Gastroesophageal sphincter (tissue), 4 donors: ENCODE data around the gene NTSR1. TPM values are rescaled to one million over a fixed set of nuclear protein-coding genes. Genes with fewer than 3 reads are reported as not detected.
A peak's percentile ranks its signal among the peaks of the same experiment; 100 is the strongest.

Experiments
- ATAC-seq: fragments of 150-250 bp; one replicate; pipeline ENCODE4 v1.9.1; 2016; ENCODE audit warnings: mild to moderate bottlenecking, moderate library complexity
- H3K27ac ChIP-seq, 4 donors: fragments of 200-600 bp; sonication (generic) in 3 of 4; 1 replicate in 3 of 4; 2 replicates in 1 of 4; pipeline ENCODE4 v1.5.1; 2016 to 2019
- H3K27me3 ChIP-seq: fragments of 200-600 bp; sonication (generic); one replicate; pipeline ENCODE4 v1.5.1; 2019
- H3K36me3 ChIP-seq, 2 donors: fragments of 200-600 bp; sonication (generic); one replicate each; pipeline ENCODE4 v1.5.1; 2019; ENCODE audit warnings: control low read depth in 1 of 2
- H3K4me1 ChIP-seq, 3 donors: fragments of 200-600 bp; sonication (generic); 1 replicate in 2 of 3; 2 replicates in 1 of 3; pipeline ENCODE4 v1.5.1; 2016 to 2019; ENCODE audit warnings: control low read depth in 2 of 3
- H3K4me3 ChIP-seq, 2 donors: fragments of 200-600 bp; sonication (generic); one replicate each; pipeline ENCODE4 v1.5.1; 2019; ENCODE audit warnings: mild to moderate bottlenecking in 1 of 2, moderate library complexity in 1 of 2
- H3K9me3 ChIP-seq, 3 donors: fragments of 200-600 bp; sonication (generic); one replicate each; pipeline ENCODE4 v1.5.1; 2017 to 2019; ENCODE audit warnings: control low read depth in 2 of 3
- CTCF ChIP-seq, 4 experiments: fragments of 200-600 bp in 2 of 4; fragments of 450-650 bp in 2 of 4; sonication (generic) in 1 of 4; IDR thresholded peaks; one replicate each; pipeline ENCODE4 v1.5.1; 2017 to 2019; ENCODE audit warnings: antibody characterized with exemption in 4 of 4, mild to moderate bottlenecking in 2 of 4, moderate library complexity in 2 of 4
- EP300 ChIP-seq: sonication (generic); formaldehyde crosslinking; IDR thresholded peaks from one replicate; pipeline ENCODE4 v1.6.1; 2017; ENCODE audit warnings: antibody characterized with exemption, mild to moderate bottlenecking
- POLR2A ChIP-seq, 2 donors: fragments of 450-650 bp; IDR thresholded peaks; one replicate each; pipeline ENCODE4 v1.6.1; 2017; ENCODE audit warnings: antibody characterized with exemption in 2 of 2, mild to moderate bottlenecking in 2 of 2, moderate library complexity in 1 of 2
- POLR2AphosphoS5 ChIP-seq: sonication (generic); formaldehyde crosslinking; IDR thresholded peaks from one replicate; pipeline ENCODE4 v1.6.1; 2017; ENCODE audit warnings: antibody characterized with exemption
- WGBS, 2 donors: methylation state at CpG; one replicate each; pipeline ENCODE4 v1.1.5; 2018; ENCODE audit warnings: low coverage in 1 of 2; 5-methylcytosine and 5-hydroxymethylcytosine counted together
- total RNA-seq, 4 donors: library from RNA; depleted of rRNA; stranded (reverse); fragments of >200 nt; gene quantifications; one replicate each; pipeline ENCODE4 v1.1.0, GENCODE V29; 2016

Gene NTSR1
- total RNA-seq, 4 donors from 2014 or later: 0.13 to 0.85 (median 0.19) TPM

- no peaks in the 10 kb centered on the region for H3K36me3 ChIP-seq
- H3K4me3 ChIP-seq: no peak overlapping the region
- peak; percentile 61 for ATAC-seq
- H3K9me3 ChIP-seq: no peaks in the 10 kb centered on the region
- TF ChIP-seq POLR2A (IDR thresholded peaks at IDR 0.05) (no peak), EP300 (no peak), POLR2AphosphoS5 (peak; percentile 46), CTCF (IDR thresholded peaks at IDR 0.05) (peak in 3 of 4 experiments; percentile 89 to 96 (median 94))
- no peak overlapping the region for H3K27ac ChIP-seq
- WGBS, 2 donors: 0 to 9% methylated on average over 4 of the region's 13 CpGs
- H3K27me3 ChIP-seq: peaks cover 8% of the 10 kb centered on the region
- H3K4me1 ChIP-seq: peaks cover 0 to 25% (median 0%) of the 10 kb centered on the region in 3 donors
These were observed 40.1 kb upstream of the NTSR1 start for GRCh38 chr20:62668441-62669027.

- no peak overlapping the region for H3K27ac ChIP-seq
- H3K4me3 ChIP-seq: no peak overlapping the region
- no peak for TF ChIP-seq EP300
- no peak for TF ChIP-seq POLR2AphosphoS5
- no peak for TF ChIP-seq CTCF (IDR thresholded peaks at IDR 0.05)
- TF ChIP-seq POLR2A (IDR thresholded peaks at IDR 0.05): no peak
- no peaks in the 10 kb centered on the region for H3K36me3 ChIP-seq
- 82% methylated on average over 6 of the region's 10 CpGs; no CpG with 5 or more reads in 1 of the 2 donors for WGBS, 2 donors
- H3K4me1 ChIP-seq: peaks cover 0 to 25% (median 0%) of the 10 kb centered on the region in 3 donors
- H3K9me3 ChIP-seq: no peaks in the 10 kb centered on the region
- no peak for ATAC-seq
- peaks cover 15% of the 10 kb centered on the region for H3K27me3 ChIP-seq
These were observed 39.4 kb upstream of the NTSR1 start for GRCh38 chr20:62669249-62669648.

GRCh38 chr20:62670156-62670555, 38.5 kb upstream of the NTSR1 start:
- Histone ChIP-seq H3K27me3 (peaks cover 23% of the 10 kb centered on the region), H3K4me3 (no peak overlapping the region), H3K36me3 (no peaks in the 10 kb centered on the region), H3K27ac (no peak overlapping the region), H3K4me1 (peaks cover 0 to 25% (median 0%) of the 10 kb centered on the region in 3 donors), H3K9me3 (no peaks in the 10 kb centered on the region)
- ATAC-seq: no peak
- WGBS, 2 donors: 86 to 92% methylated on average over 6 to 14 of the region's 14 CpGs
- TF ChIP-seq POLR2A (IDR thresholded peaks at IDR 0.05): no peak
- no peak for TF ChIP-seq CTCF (IDR thresholded peaks at IDR 0.05)
- TF ChIP-seq EP300: no peak
- no peak for TF ChIP-seq POLR2AphosphoS5

GRCh38 chr20:62670998-62671397, 37.6 kb upstream of the NTSR1 start:
- no peaks in the 10 kb centered on the region for H3K36me3 ChIP-seq
- no peak overlapping the region for H3K27ac ChIP-seq
- 93% methylated on average over 3 of the region's 17 CpGs; no CpG with 5 or more reads in 1 of the 2 donors for WGBS, 2 donors
- peaks cover 25% of the 10 kb centered on the region for H3K27me3 ChIP-seq
- TF ChIP-seq POLR2A (IDR thresholded peaks at IDR 0.05) (no peak), POLR2AphosphoS5 (no peak), EP300 (no peak), CTCF (IDR thresholded peaks at IDR 0.05) (no peak)
- H3K4me1 ChIP-seq: peaks cover 0 to 25% (median 0%) of the 10 kb centered on the region in 3 donors
- no peaks in the 10 kb centered on the region for H3K9me3 ChIP-seq
- ATAC-seq: no peak
- H3K4me3 ChIP-seq: no peak overlapping the region

- Histone ChIP-seq H3K27me3 (peaks cover 27% of the 10 kb centered on the region), H3K9me3 (no peaks in the 10 kb centered on the region), H3K4me1 (peaks cover 0 to 18% (median 0%) of the 10 kb centered on the region in 3 donors), H3K27ac (no peak overlapping the region), H3K36me3 (no peaks in the 10 kb centered on the region), H3K4me3 (no peak overlapping the region)
- no peak for TF ChIP-seq POLR2AphosphoS5
- TF ChIP-seq EP300: no peak
- TF ChIP-seq CTCF (IDR thresholded peaks at IDR 0.05): no peak
- no peak for TF ChIP-seq POLR2A (IDR thresholded peaks at IDR 0.05)
- 80 to 87% methylated on average over 3 to 7 of the region's 15 CpGs for WGBS, 2 donors
- no peak for ATAC-seq
These were observed 36.9 kb upstream of the NTSR1 start for GRCh38 chr20:62671765-62672164.
